ENCODE measurements around the gene RANBP3.
A peak's percentile ranks its signal among the peaks of the same experiment; 100 is the strongest.

RANBP3 gene

GRCh38 chr19:5881543-5882299 lies 96.2 kb downstream of the RANBP3 start:
- H3K4me1 ChIP-seq (ENCODE audit: control insufficient read depth, insufficient read depth, low read length) = no peaks in the 10 kb centered on the region
- H3K9me3 ChIP-seq (ENCODE audit: control insufficient read depth, insufficient read depth, low read depth, low read length) = no peaks in the 10 kb centered on the region
- no peak overlapping the region for H3K27ac ChIP-seq (ENCODE audit: extremely low read depth, low read depth, low read length)
- POLR2A ChIA-PET = no interaction called here
- H3K4me3 ChIP-seq (ENCODE audit: low read depth, low read length) = no peak overlapping the region
- CTCF ChIA-PET = interaction anchor here (0.7 to 5.1 kb wide), 3 partner anchors 15 to 94 kb away, joined by 3 to 30 read pairs (median 5); no protein-coding TSS in a partner anchor
- no peaks in the 10 kb centered on the region for H3K36me3 ChIP-seq (ENCODE audit: control insufficient read depth in 2 of 2, insufficient read depth in 1 of 2, low read length in 2 of 2)
- TF ChIP-seq ZSCAN4 (tag by site-specific recombination; IDR thresholded peaks at IDR 0.05) = no peak
- peak; percentile 51; the same call in 1 of the 2 replicates for TF ChIP-seq ZFP3 (tag by site-specific recombination; IDR thresholded peaks at IDR 0.05; ENCODE audit: low read depth)
- no peak for TF ChIP-seq TCF7L2 (IDR thresholded peaks at IDR 0.05; ENCODE audit: borderline replicate concordance, low read depth, low read length)
- peak; percentile 37 for TF ChIP-seq SP2 (tag by site-specific recombination; IDR thresholded peaks at IDR 0.05)
- peak; percentile 94 for TF ChIP-seq ZNF24 (tag by site-specific recombination; IDR thresholded peaks at IDR 0.05)
- TF ChIP-seq ZNF658 (tag by site-specific recombination; IDR thresholded peaks at IDR 0.05) = no peak
- TF ChIP-seq MZF1 (tag by site-specific recombination; IDR thresholded peaks at IDR 0.05; ENCODE audit: borderline replicate concordance) = no peak
- TF ChIP-seq ZNF747 (tag by site-specific recombination; IDR thresholded peaks at IDR 0.05) = no peak
- no peak for TF ChIP-seq ZNF549 (tag by site-specific recombination; IDR thresholded peaks at IDR 0.05)
- TF ChIP-seq ZNF777 (tag by site-specific recombination; IDR thresholded peaks at IDR 0.05; ENCODE audit: borderline replicate concordance) = no peak
- no peak for TF ChIP-seq ZNF121 (tag by site-specific recombination; IDR thresholded peaks at IDR 0.05)
- no peak for TF ChIP-seq ZNF10 (tag by site-specific recombination; IDR thresholded peaks at IDR 0.05)
- peak; percentile 25; the same call in 1 of the 2 replicates for TF ChIP-seq ZEB2 (tag by site-specific recombination; IDR thresholded peaks at IDR 0.05)
- TF ChIP-seq ZNF280C (tag by site-specific recombination; IDR thresholded peaks at IDR 0.05) = no peak
- peak; percentile 98 for TF ChIP-seq GLIS1 (tag by site-specific recombination; IDR thresholded peaks at IDR 0.05)
- TF ChIP-seq KLF17 (tag by site-specific recombination; IDR thresholded peaks at IDR 0.05) = 0 out of 2 replicates have a peak, but pooled peaks have one; percentile 22
- TF ChIP-seq OVOL3 (tag by site-specific recombination; IDR thresholded peaks at IDR 0.05) = no peak
- peak; percentile 13; the same call in 1 of the 2 replicates for TF ChIP-seq PRDM10 (tag by site-specific recombination; IDR thresholded peaks at IDR 0.05)
- no peak for TF ChIP-seq ZNF48 (tag by site-specific recombination; IDR thresholded peaks at IDR 0.05)
- TF ChIP-seq YY2 (tag by site-specific recombination; IDR thresholded peaks at IDR 0.05) = no peak
- peak; percentile 17; the same call in 1 of the 2 replicates for TF ChIP-seq SP7 (tag by site-specific recombination; IDR thresholded peaks at IDR 0.05)
- TF ChIP-seq ZFHX2 (tag by site-specific recombination; conservative IDR thresholded peaks at IDR 0.05) = peak; percentile 74
- TF ChIP-seq ZSCAN30 (tag by site-specific recombination; IDR thresholded peaks at IDR 0.05) = no peak
- peak; percentile 68; the same call in 1 of the 2 replicates for TF ChIP-seq ZNF362 (tag by site-specific recombination; IDR thresholded peaks at IDR 0.05)
- TF ChIP-seq ZNF600 (tag by site-specific recombination; IDR thresholded peaks at IDR 0.05) = peak; percentile 25; the same call in 1 of the 2 replicates
- TF ChIP-seq ZNF133 (tag by site-specific recombination; IDR thresholded peaks at IDR 0.05) = no peak
- TF ChIP-seq EGR2 (tag by site-specific recombination; IDR thresholded peaks at IDR 0.05; ENCODE audit: low read depth) = peak; percentile 65
- no peak for TF ChIP-seq MEIS1 (CRISPR knock-in tag; IDR thresholded peaks at IDR 0.05; ENCODE audit: borderline replicate concordance)
- no peak for TF ChIP-seq ZNF2 (tag by site-specific recombination; IDR thresholded peaks at IDR 0.05)
- TF ChIP-seq ZBTB17 (tag by site-specific recombination; IDR thresholded peaks at IDR 0.05) = peak; percentile 71
